Kidney (tissue), 14 donors: ENCODE results near the gene SHISA6. TPM values are rescaled to one million over a fixed set of nuclear protein-coding genes. Genes with fewer than 3 reads are reported as not detected.

Experiments used
- DNase-seq, 5 donors: peaks; one replicate each; pipeline ENCODE4 v3.0.0-alpha.2; 2013 to 2020
- FAIRE-seq: peaks from 2 replicates; lab custom pipeline; 2012; peaks lifted over from hg19 to GRCh38; lab: Jason Lieb, UNC
- H3K27ac ChIP-seq, 2 donors: one replicate each; pipeline ENCODE4 v1.7.0; 2013; ENCODE audit warnings: low read depth in 2 of 2, low read length in 2 of 2, inconsistent platforms in 1 of 2
- H3K27me3 ChIP-seq: one replicate; pipeline ENCODE4 v1.7.1; 2013; ENCODE audit warnings: low read length, inconsistent platforms; ENCODE audit not compliant: control insufficient read depth, insufficient read depth
- H3K36me3 ChIP-seq, 3 donors: one replicate each; pipeline versions ENCODE4 v1.7.0 to v1.7.1; 2013; ENCODE audit warnings: low read length in 3 of 3, control low read depth in 1 of 3, inconsistent platforms in 1 of 3; ENCODE audit not compliant: insufficient read depth in 3 of 3, control insufficient read depth in 2 of 3
- H3K4me1 ChIP-seq, 3 donors: one replicate each; pipeline versions ENCODE4 v1.7.0 to v1.7.1; 2013; ENCODE audit warnings: low read length in 3 of 3, inconsistent platforms in 1 of 3, low read depth in 1 of 3; ENCODE audit not compliant: control insufficient read depth in 2 of 3, insufficient read depth in 2 of 3
- H3K4me3 ChIP-seq, 3 donors: one replicate each; pipeline versions ENCODE4 v1.7.0 to v1.8.1; 2013; ENCODE audit warnings: low read length in 3 of 3, control low read depth in 1 of 3, inconsistent platforms in 1 of 3
- H3K9ac ChIP-seq, 3 donors: one replicate each; pipeline versions ENCODE4 v1.7.0 to v1.7.1; 2013; ENCODE audit warnings: low read length in 3 of 3, control low read depth in 1 of 3, inconsistent platforms in 1 of 3
- H3K9me3 ChIP-seq, 3 donors: one replicate each; pipeline versions ENCODE4 v1.7.0 to v1.7.1; 2013; ENCODE audit warnings: low read length in 3 of 3, control low read depth in 1 of 3, inconsistent platforms in 1 of 3; ENCODE audit not compliant: control insufficient read depth in 2 of 3, insufficient read depth in 1 of 3
- CTCF ChIP-seq: IDR thresholded peaks from 3 replicates; pipeline ENCODE4 v1.5.1; 2012; ENCODE audit warnings: mild to moderate bottlenecking, moderate library complexity, borderline replicate concordance; ENCODE audit not compliant: insufficient read depth; ENCODE audit errors: extremely low read depth
- intact Hi-C: fragments of 100-400 bp; cut with DNase I; formaldehyde crosslinking; loops from one replicate; pipeline ENCODE4 v1.11.1; 2022
- polyA plus RNA-seq: library from polyadenylated mRNA; stranded (reverse); fragments of 350-450 nt; fragmentation: Illumina TruSeq; extraction: RNeasy Lipid Tissue Mini Kit (QIAGEN cat#74804); gene quantifications from one replicate; pipeline ENCODE4 v1.2.3, GENCODE V29; 2014; ENCODE audit warnings: low read depth, low replicate concordance; ENCODE audit not compliant: insufficient read depth
- total RNA-seq: library from RNA; stranded (reverse); fragmentation: NEBNext Ultra II Directional; extraction: Animal tissue kit (Norgen Biotek cat#: 25700); gene quantifications from one replicate; pipeline ENCODE4 v1.2.1, GENCODE V29; 2021
- donor health status: control.
- donor health status: control.
- donor health status: control.
- donor health status: control.
- donor health status: control.
- donor health status: DM: yes; HTN: yes; CAD: no.
- donor health status: Normal renal cell carcinoma (clear cell type).

Gene SHISA6
- total and polyA plus RNA-seq, 2 donors from 2014 or later = 0.84 to 1.0 TPM

- H3K4me1 ChIP-seq = no peaks in the 10 kb centered on the region
- no peak for TF ChIP-seq CTCF
- no peak for FAIRE-seq
Observed at GRCh38 chr17:11389583-11389982, 148.6 kb downstream of the SHISA6 start.

GRCh38 chr17:11391134-11391533 lies 150.1 kb downstream of the SHISA6 start:
- TF ChIP-seq CTCF = peak; percentile 29
- no peak overlapping the region for H3K4me3 ChIP-seq
- intact Hi-C loops = no loop called here
- no peak overlapping the region for H3K27ac ChIP-seq
- FAIRE-seq (no peak), DNase-seq (peak in 2 of 5 donors; percentile 27 to 29)
- H3K36me3 ChIP-seq = no peaks in the 10 kb centered on the region
- no peaks in the 10 kb centered on the region for H3K27me3 ChIP-seq
- H3K4me1 ChIP-seq = no peaks in the 10 kb centered on the region
- no peaks in the 10 kb centered on the region for H3K9me3 ChIP-seq
- H3K9ac ChIP-seq = no peak overlapping the region

More at GRCh38 chr17:11389583-11389982, 148.6 kb downstream of the SHISA6 start:
- H3K27me3 ChIP-seq = no peaks in the 10 kb centered on the region
- H3K36me3 ChIP-seq = no peaks in the 10 kb centered on the region
- no peak for DNase-seq
- no peak overlapping the region for H3K9ac ChIP-seq
- H3K9me3 ChIP-seq = no peaks in the 10 kb centered on the region
- intact Hi-C loops = no loop called here
- no peak overlapping the region for H3K4me3 ChIP-seq
- no peak overlapping the region for H3K27ac ChIP-seq

- FAIRE-seq = no peak
- DNase-seq = peak in 2 of 5 donors; percentile 5 to 51
- Histone ChIP-seq H3K36me3 (no peaks in the 10 kb centered on the region), H3K4me1 (no peaks in the 10 kb centered on the region), H3K27ac (no peak overlapping the region), H3K9me3 (peaks cover 0 to 22% (median 4%) of the 10 kb centered on the region in 3 donors), H3K27me3 (no peaks in the 10 kb centered on the region), H3K4me3 (no peak overlapping the region), H3K9ac (no peak overlapping the region)
- intact Hi-C loops = no loop called here
- no peak for TF ChIP-seq CTCF
Observed at GRCh38 chr17:11404431-11405276, 163.6 kb downstream of the SHISA6 start.
